ENCODE data around the gene EDA. TPM values are rescaled to one million over a fixed set of nuclear protein-coding genes. Genes with fewer than 3 reads are reported as not detected.

The EDA gene
- total and polyA plus RNA-seq, 2 of the 13 experiments (the other 11 are each of a cell fraction or from before 2014, with no cell fraction given): 8.8 to 11.2 TPM

DNA sequence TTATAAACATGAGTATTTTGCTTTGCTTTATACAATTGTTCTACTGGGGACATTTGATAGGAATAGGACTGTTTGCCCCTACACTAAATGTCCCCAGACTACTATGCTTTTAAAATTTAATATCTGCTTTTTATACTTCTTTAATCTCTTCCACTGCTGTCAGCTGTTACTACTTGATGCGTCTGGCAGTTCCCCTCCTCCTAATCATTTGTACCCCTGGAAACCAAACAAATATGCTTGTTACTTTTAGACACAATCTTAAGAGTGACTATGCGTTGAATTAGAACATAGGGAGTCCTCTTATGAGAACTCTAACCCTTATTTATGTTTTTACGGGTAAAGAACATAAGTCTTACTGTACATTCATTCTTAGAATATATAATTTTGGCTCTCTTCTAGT, 145.7 kb downstream of the EDA start (continued):
- TF ChIP-seq ZNF770 (CRISPR knock-in tag; IDR thresholded peaks at IDR 0.05) (no peak), ZSCAN31 (CRISPR knock-in tag; IDR thresholded peaks at IDR 0.05; ENCODE audit: low read depth) (no peak), ZNF337 (CRISPR knock-in tag; IDR thresholded peaks at IDR 0.05; ENCODE audit: borderline replicate concordance, low read depth) (no peak), ZNF292 (CRISPR knock-in tag; IDR thresholded peaks at IDR 0.05; ENCODE audit: borderline replicate concordance, low read depth) (no peak), ZSCAN20 (CRISPR knock-in tag; IDR thresholded peaks at IDR 0.05; ENCODE audit: borderline replicate concordance) (no peak), KLF11 (CRISPR knock-in tag; IDR thresholded peaks at IDR 0.05) (no peak), ZNF552 (CRISPR knock-in tag; IDR thresholded peaks at IDR 0.05; ENCODE audit: borderline replicate concordance) (no peak), FOXC1 (CRISPR knock-in tag; IDR thresholded peaks at IDR 0.05; ENCODE audit: borderline replicate concordance) (no peak), MIER2 (CRISPR knock-in tag; IDR thresholded peaks at IDR 0.05) (no peak), ZNF761 (CRISPR knock-in tag; conservative IDR thresholded peaks at IDR 0.05) (no peak), HOXA7 (CRISPR knock-in tag; IDR thresholded peaks at IDR 0.05) (no peak)
- TF ChIP-seq, protein P1, sequence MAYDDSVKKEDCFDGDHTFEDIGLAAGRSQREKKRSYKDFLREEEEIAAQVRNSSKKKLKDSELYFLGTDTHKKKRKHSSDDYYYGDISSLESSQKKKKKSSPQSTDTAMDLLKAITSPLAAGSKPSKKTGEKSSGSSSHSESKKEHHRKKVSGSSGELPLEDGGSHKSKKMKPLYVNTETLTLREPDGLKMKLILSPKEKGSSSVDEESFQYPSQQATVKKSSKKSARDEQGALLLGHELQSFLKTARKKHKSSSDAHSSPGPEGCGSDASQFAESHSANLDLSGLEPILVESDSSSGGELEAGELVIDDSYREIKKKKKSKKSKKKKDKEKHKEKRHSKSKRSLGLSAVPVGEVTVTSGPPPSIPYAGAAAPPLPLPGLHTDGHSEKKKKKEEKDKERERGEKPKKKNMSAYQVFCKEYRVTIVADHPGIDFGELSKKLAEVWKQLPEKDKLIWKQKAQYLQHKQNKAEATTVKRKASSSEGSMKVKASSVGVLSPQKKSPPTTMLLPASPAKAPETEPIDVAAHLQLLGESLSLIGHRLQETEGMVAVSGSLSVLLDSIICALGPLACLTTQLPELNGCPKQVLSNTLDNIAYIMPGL (CRISPR knock-in tag; IDR thresholded peaks at IDR 0.05; ENCODE audit: borderline replicate concordance in 1 of 2, low read depth in 1 of 2): no peak
- TF ChIP-seq, protein P2, sequence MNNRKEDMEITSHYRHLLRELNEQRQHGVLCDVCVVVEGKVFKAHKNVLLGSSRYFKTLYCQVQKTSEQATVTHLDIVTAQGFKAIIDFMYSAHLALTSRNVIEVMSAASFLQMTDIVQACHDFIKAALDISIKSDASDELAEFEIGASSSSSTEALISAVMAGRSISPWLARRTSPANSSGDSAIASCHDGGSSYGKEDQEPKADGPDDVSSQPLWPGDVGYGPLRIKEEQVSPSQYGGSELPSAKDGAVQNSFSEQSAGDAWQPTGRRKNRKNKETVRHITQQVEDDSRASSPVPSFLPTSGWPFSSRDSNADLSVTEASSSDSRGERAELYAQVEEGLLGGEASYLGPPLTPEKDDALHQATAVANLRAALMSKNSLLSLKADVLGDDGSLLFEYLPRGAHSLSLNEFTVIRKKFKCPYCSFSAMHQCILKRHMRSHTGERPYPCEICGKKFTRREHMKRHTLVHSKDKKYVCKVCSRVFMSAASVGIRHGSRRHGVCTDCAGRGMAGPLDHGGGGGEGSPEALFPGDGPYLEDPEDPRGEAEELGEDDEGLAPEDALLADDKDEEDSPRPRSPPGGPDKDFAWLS (CRISPR knock-in tag; IDR thresholded peaks at IDR 0.05; ENCODE audit: borderline replicate concordance): no peak
